Peyer's patch (tissue), 4 donors: ENCODE measurements around the gene RNASE2.

Source experiments
- CTCF ChIP-seq, 6 experiments: fragments of 450-650 bp in 4 of 6; fragments of 200-600 bp in 2 of 6; sonication (generic) in 1 of 6; IDR thresholded peaks; one replicate each; pipeline ENCODE4 v1.5.1; 2017 to 2019; ENCODE audit warnings: antibody characterized with exemption in 6 of 6, mild to moderate bottlenecking in 3 of 6, moderate library complexity in 1 of 6
- POLR2A ChIP-seq, 2 donors: fragments of 450-650 bp; IDR thresholded peaks; one replicate each; pipeline ENCODE4 v1.5.1; 2017; ENCODE audit warnings: antibody characterized with exemption in 2 of 2, mild to moderate bottlenecking in 2 of 2, moderate library complexity in 2 of 2

GRCh38 chr14:20997564-20997963 lies 42.3 kb downstream of the RNASE2 start:
- TF ChIP-seq CTCF (IDR thresholded peaks at IDR 0.05) (no peak), POLR2A (IDR thresholded peaks at IDR 0.05) (no peak)
